Tibial nerve (tissue), 4 donors: ENCODE measurements around the gene LIN28B. TPM values are rescaled to one million over a fixed set of nuclear protein-coding genes. Genes with fewer than 3 reads are reported as not detected.

Source experiments
- DNase-seq, 2 donors: peaks; one replicate each; pipeline ENCODE4 v3.0.0-alpha.2; 2019; ENCODE audit warnings: low spot score in 2 of 2
- H3K27ac ChIP-seq, 4 donors: fragments of 200-600 bp; sonication (generic) in 3 of 4; one replicate each; pipeline ENCODE4 v1.5.1; 2017 to 2019; ENCODE audit warnings: mild to moderate bottlenecking in 1 of 4
- H3K27me3 ChIP-seq, 2 donors: fragments of 200-600 bp; sonication (generic) in 1 of 2; one replicate each; pipeline versions ENCODE4 v1.5.1 to v1.6.0; 2017 to 2019
- H3K36me3 ChIP-seq, 3 donors: fragments of 200-600 bp; sonication (generic); one replicate each; pipeline ENCODE4 v1.5.1; 2018 to 2019
- H3K4me1 ChIP-seq, 4 donors: fragments of 200-600 bp; sonication (generic) in 3 of 4; one replicate each; pipeline ENCODE4 v1.5.1; 2017 to 2019
- H3K4me3 ChIP-seq, 4 donors: fragments of 200-600 bp; sonication (generic) in 3 of 4; one replicate each; pipeline ENCODE4 v1.5.1; 2017 to 2019; ENCODE audit warnings: mild to moderate bottlenecking in 1 of 4, moderate library complexity in 1 of 4
- H3K9me3 ChIP-seq, 4 donors: fragments of 200-600 bp; sonication (generic) in 3 of 4; one replicate each; pipeline ENCODE4 v1.5.1; 2017 to 2019
- EP300 ChIP-seq, 2 donors: sonication (generic); formaldehyde crosslinking; IDR thresholded peaks; one replicate each; pipeline ENCODE4 v1.6.1; 2017; ENCODE audit warnings: antibody characterized with exemption in 2 of 2, mild to moderate bottlenecking in 1 of 2
- POLR2A ChIP-seq, 2 donors: fragments of 450-650 bp; IDR thresholded peaks; one replicate each; pipeline ENCODE4 v1.6.1; 2017; ENCODE audit warnings: antibody characterized with exemption in 2 of 2, mild to moderate bottlenecking in 2 of 2, moderate library complexity in 2 of 2
- WGBS, 2 donors: methylation state at CpG; one replicate each; pipeline ENCODE4 v1.1.5; 2018; 5-methylcytosine and 5-hydroxymethylcytosine counted together
- total RNA-seq, 4 donors: library from RNA; depleted of rRNA; stranded (reverse); fragments of >200 nt; gene quantifications; one replicate each; pipeline ENCODE4 v1.1.0, GENCODE V29; 2016
- TF ChIP-seq, protein P1 (sequence below), 5 experiments: fragments of 200-600 bp in 3 of 5; fragments of 450-650 bp in 2 of 5; sonication (generic) in 3 of 5; IDR thresholded peaks; one replicate each; pipeline ENCODE4 v1.5.1; 2016 to 2019; ENCODE audit warnings: antibody characterized with exemption in 5 of 5, mild to moderate bottlenecking in 3 of 5, moderate library complexity in 2 of 5

LIN28B gene
- total RNA-seq, 4 donors from 2014 or later = not detected

DNA sequence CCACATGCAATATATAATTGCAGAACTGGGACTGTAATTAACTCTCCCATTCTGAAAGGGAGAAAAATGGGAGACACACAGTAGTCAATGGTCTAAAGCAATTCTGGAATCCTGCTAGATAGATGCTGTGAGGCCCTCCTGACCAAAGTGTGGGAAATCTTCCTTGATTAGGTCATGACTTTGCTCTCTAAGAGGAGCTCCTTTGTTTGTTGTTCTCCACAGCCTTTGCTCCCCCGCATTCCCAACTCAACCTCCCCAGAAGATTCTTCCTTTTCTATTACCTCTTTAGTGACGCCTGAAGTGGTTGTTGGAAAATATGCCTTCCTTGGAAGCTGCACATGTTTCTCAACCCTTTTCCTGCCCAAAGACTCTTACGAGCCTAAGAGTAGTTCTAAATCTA is 28.8 kb upstream of the LIN28B start:
- no peaks in the 10 kb centered on the region for H3K27me3 ChIP-seq
- H3K36me3 ChIP-seq = no peaks in the 10 kb centered on the region
- DNase-seq = no peak
- no peaks in the 10 kb centered on the region for H3K9me3 ChIP-seq
- no peak overlapping the region for H3K27ac ChIP-seq
- no peak for TF ChIP-seq EP300 (IDR thresholded peaks at IDR 0.05)
- no peak for TF ChIP-seq POLR2A (IDR thresholded peaks at IDR 0.05)
- TF ChIP-seq, protein P1, sequence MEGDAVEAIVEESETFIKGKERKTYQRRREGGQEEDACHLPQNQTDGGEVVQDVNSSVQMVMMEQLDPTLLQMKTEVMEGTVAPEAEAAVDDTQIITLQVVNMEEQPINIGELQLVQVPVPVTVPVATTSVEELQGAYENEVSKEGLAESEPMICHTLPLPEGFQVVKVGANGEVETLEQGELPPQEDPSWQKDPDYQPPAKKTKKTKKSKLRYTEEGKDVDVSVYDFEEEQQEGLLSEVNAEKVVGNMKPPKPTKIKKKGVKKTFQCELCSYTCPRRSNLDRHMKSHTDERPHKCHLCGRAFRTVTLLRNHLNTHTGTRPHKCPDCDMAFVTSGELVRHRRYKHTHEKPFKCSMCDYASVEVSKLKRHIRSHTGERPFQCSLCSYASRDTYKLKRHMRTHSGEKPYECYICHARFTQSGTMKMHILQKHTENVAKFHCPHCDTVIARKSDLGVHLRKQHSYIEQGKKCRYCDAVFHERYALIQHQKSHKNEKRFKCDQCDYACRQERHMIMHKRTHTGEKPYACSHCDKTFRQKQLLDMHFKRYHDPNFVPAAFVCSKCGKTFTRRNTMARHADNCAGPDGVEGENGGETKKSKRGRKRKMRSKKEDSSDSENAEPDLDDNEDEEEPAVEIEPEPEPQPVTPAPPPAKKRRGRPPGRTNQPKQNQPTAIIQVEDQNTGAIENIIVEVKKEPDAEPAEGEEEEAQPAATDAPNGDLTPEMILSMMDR (IDR thresholded peaks at IDR 0.05) = no peak
- H3K4me1 ChIP-seq = no peaks in the 10 kb centered on the region
- 45% methylated on average over 3 of the region's 3 CpGs for WGBS, 2 donors
- no peak overlapping the region for H3K4me3 ChIP-seq

DNA sequence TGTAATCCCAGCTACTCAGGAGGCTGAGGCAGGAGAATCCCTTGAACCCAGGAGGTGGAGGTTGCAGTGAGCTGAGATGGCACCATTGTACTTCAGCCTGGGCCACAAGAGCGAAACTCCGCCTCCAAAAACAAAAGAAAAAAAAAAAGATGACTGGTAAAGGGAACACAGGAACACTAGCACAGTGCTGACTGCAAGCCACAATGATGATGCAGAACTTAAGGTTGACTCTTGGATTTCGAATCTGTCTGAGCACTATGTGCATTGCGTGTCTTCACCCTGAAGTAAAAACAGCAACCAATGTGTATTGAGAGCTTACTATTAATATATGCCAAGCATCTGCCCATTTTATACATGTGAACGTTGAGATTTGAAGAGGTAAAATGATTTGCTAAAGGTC is 27.6 kb upstream of the LIN28B start:
- no peak for DNase-seq
- Histone ChIP-seq H3K4me3 (no peak overlapping the region), H3K9me3 (no peaks in the 10 kb centered on the region), H3K36me3 (no peaks in the 10 kb centered on the region), H3K27me3 (peaks cover 0 to under 1% of the 10 kb centered on the region in 2 donors), H3K4me1 (no peaks in the 10 kb centered on the region), H3K27ac (no peak overlapping the region)
- no peak for TF ChIP-seq POLR2A (IDR thresholded peaks at IDR 0.05)
- TF ChIP-seq, protein P1 (IDR thresholded peaks at IDR 0.05) = no peak
- no peak for TF ChIP-seq EP300 (IDR thresholded peaks at IDR 0.05)
- 81 to 84% methylated on average over 5 of the region's 5 CpGs for WGBS, 2 donors

DNA sequence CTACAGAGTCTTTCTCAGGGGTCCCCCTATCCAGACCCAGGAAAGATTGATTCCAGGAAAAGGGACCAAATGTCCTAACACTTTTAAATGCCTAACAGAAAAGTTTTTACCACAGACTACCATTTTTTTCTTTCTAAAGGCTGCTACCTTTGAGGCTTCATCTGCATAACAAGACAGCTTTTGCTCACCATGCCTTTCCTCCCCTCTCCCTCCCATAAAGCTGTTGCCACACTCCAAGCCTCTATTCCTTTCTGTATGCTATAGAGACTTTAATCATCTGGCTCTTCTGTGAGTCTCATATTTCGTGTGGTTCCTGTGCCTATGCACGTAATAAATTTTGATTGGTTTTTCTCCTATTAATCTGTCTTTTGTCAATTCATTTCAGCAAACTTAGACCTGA is 26.0 kb upstream of the LIN28B start:
- DNase-seq = no peak
- Histone ChIP-seq H3K27me3 (peaks cover 0 to 10% of the 10 kb centered on the region in 2 donors), H3K27ac (no peak overlapping the region), H3K4me1 (no peaks in the 10 kb centered on the region), H3K9me3 (no peaks in the 10 kb centered on the region), H3K4me3 (no peak overlapping the region), H3K36me3 (no peaks in the 10 kb centered on the region)
- TF ChIP-seq POLR2A (IDR thresholded peaks at IDR 0.05) (no peak), EP300 (IDR thresholded peaks at IDR 0.05) (no peak)
- TF ChIP-seq, protein P1 (IDR thresholded peaks at IDR 0.05) = no peak
- WGBS, 2 donors = 72 to 76% methylated on average over 2 of the region's 2 CpGs

DNA sequence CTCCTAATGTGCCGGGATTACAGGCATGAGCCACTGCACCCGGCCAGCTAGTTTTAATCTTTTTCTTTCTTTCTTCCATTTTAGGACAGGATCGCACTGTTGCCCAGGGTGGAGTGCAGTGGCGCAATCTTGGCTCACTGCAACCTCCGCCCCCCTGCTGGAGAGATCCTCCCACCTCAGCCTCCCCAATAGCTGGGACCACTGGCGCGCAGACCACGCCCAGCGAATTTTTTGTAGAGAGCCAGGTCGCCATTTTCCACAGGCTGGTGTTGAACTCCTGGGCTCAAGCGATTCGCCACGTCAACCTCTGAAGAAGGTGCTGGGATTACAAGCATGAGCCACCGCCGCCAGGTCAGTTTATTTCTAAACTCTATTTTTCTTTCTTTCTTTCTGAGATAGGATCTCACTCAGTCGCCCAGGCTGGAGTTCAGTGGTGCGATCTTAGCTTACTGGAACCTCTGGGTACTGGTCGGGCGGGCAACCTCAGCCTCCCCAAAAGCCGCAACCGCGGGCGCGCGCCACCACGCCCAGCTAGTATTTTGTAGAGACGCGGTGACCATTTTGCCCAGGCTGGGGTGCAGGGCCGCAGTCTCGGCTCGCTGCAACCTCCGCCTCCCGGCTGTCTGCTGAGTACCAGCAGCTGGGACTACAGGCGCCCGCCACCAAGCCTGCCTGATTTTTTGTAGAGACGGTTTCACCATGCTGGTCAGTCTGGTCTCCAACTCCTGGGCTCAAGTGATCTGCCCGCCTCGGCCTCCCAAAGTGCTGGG is 20.0 kb upstream of the LIN28B start:
- 94% methylated on average over 33 to 38 of the region's 38 CpGs for WGBS, 2 donors
- H3K4me3 ChIP-seq = no peak overlapping the region
- H3K4me1 ChIP-seq = peaks cover 0 to 12% (median 0%) of the 10 kb centered on the region in 4 donors
- H3K36me3 ChIP-seq = peaks cover 0 to 4% (median 0%) of the 10 kb centered on the region in 3 donors
- H3K9me3 ChIP-seq = peaks cover 0 to 22% (median 0%) of the 10 kb centered on the region in 4 donors
- TF ChIP-seq POLR2A (IDR thresholded peaks at IDR 0.05) (no peak), EP300 (IDR thresholded peaks at IDR 0.05) (no peak)
- TF ChIP-seq, protein P1 (IDR thresholded peaks at IDR 0.05) = no peak
- peaks cover 0 to 44% of the 10 kb centered on the region in 2 donors for H3K27me3 ChIP-seq
- DNase-seq = no peak
- no peak overlapping the region for H3K27ac ChIP-seq

DNA sequence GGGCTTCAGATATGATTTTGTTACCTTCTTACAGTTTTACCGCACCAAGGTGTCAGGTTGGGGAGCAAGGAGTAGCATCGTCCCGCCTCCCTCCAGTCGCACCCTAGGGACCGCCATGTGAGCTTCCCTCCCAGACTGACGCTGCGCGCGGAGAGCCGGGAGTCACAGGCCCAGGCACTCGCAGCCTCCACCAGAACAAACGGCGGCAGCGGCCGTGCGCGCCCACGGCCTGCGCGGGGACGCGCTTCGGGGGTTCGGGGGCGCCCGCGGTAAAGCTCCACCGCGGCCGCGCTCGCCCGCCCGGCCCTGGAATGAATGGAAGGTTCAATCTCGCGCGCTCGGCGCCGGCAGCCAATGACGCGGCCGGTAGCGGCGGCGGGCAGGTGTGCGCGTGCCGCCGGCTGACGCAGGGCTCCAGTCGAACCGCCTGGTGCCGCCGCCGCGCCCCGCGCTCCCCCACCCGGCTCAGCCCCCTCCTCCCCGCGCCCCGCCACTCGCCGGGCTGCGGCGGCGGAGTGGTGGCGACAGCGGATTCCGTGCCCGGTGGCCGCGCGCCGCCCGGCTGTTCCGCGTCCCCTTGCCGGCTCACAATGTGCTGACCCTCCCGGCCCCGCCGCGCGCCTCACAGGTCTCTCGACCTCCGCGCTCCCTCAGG is 16.5 kb upstream of the LIN28B start:
- peaks cover 0 to 14% (median 0%) of the 10 kb centered on the region in 4 donors for H3K4me1 ChIP-seq
- H3K27ac ChIP-seq = no peak overlapping the region
- peaks cover 0 to 75% of the 10 kb centered on the region in 2 donors for H3K27me3 ChIP-seq
- no peak for DNase-seq
- H3K36me3 ChIP-seq = peaks cover 0 to 4% (median 0%) of the 10 kb centered on the region in 3 donors
- peak overlapping the region in 2 of 4 donors; percentile 4 to 49 for H3K4me3 ChIP-seq
- WGBS, 2 donors = 13 to 14% methylated on average over 26 to 69 of the region's 88 CpGs
- H3K9me3 ChIP-seq = peaks cover 0 to 22% (median 0%) of the 10 kb centered on the region in 4 donors
- TF ChIP-seq, protein P1 (IDR thresholded peaks at IDR 0.05) = no peak
- TF ChIP-seq EP300 (IDR thresholded peaks at IDR 0.05) = no peak
- no peak for TF ChIP-seq POLR2A (IDR thresholded peaks at IDR 0.05)
